Parathyroid adenoma (tissue), 2 donors: Measurements from ENCODE around the gene FYB1.

Source experiments
- H2AFZ ChIP-seq: fragments of 300-600 bp; sonication (generic); one replicate; pipeline ENCODE4 v1.7.0; 2017; ENCODE audit warnings: antibody characterized with exemption, mild to moderate bottlenecking
- H3K27ac ChIP-seq: fragments of 300-600 bp; sonication (generic); one replicate; pipeline ENCODE4 v1.7.0; 2017
- H3K27me3 ChIP-seq: fragments of 300-600 bp; sonication (generic); one replicate; pipeline ENCODE4 v1.7.0; 2017; ENCODE audit warnings: low read length; ENCODE audit not compliant: control insufficient read depth, insufficient read depth
- H3K36me3 ChIP-seq: fragments of 300-600 bp; sonication (generic); one replicate; pipeline ENCODE4 v1.7.0; 2017; ENCODE audit warnings: low read length; ENCODE audit not compliant: control insufficient read depth, insufficient read depth
- H3K4me1 ChIP-seq: fragments of 300-600 bp; sonication (generic); one replicate; pipeline ENCODE4 v1.7.0; 2017; ENCODE audit warnings: control low read depth
- H3K4me2 ChIP-seq: fragments of 300-600 bp; sonication (generic); one replicate; pipeline ENCODE4 v1.7.0; 2017; ENCODE audit warnings: low read length
- H3K4me3 ChIP-seq: fragments of 300-600 bp; sonication (generic); one replicate; pipeline ENCODE4 v1.7.0; 2017; ENCODE audit warnings: low read depth, low read length
- H3K79me2 ChIP-seq: fragments of 300-600 bp; sonication (generic); one replicate; pipeline ENCODE4 v1.7.0; 2017; ENCODE audit warnings: control low read depth
- H3K9ac ChIP-seq: fragments of 300-600 bp; sonication (generic); one replicate; pipeline ENCODE4 v1.7.0; 2017; ENCODE audit warnings: mild to moderate bottlenecking
- H3K9me3 ChIP-seq: fragments of 300-600 bp; sonication (generic); one replicate; pipeline ENCODE4 v1.7.0; 2017; ENCODE audit warnings: low read length; ENCODE audit not compliant: control insufficient read depth
- CTCF ChIP-seq: fragments of 300-600 bp; sonication (generic); IDR thresholded peaks from one replicate; pipeline ENCODE4 v1.7.0; 2017; ENCODE audit warnings: antibody characterized with exemption, mild to moderate bottlenecking
- donor health status: primary hyperparathyroidism.

The FYB1 gene

GRCh38 chr5:39143151-39143860, 76.1 kb downstream of the FYB1 start:
- Histone ChIP-seq H3K27me3 (no peaks in the 10 kb centered on the region), H3K79me2 (no peaks in the 10 kb centered on the region), H3K4me1 (no peaks in the 10 kb centered on the region), H3K27ac (no peak overlapping the region), H3K36me3 (no peaks in the 10 kb centered on the region), H2AFZ (no peak overlapping the region), H3K9ac (no peak overlapping the region), H3K4me2 (no peak overlapping the region), H3K4me3 (no peak overlapping the region), H3K9me3 (no peaks in the 10 kb centered on the region)
- no peak for TF ChIP-seq CTCF

GRCh38 chr5:39140558-39141168, 78.7 kb downstream of the FYB1 start:
- Histone ChIP-seq H3K9ac (no peak overlapping the region), H3K4me2 (no peak overlapping the region), H3K9me3 (no peaks in the 10 kb centered on the region), H3K4me1 (no peaks in the 10 kb centered on the region), H3K27ac (no peak overlapping the region), H3K4me3 (no peak overlapping the region), H3K27me3 (no peaks in the 10 kb centered on the region), H2AFZ (no peak overlapping the region), H3K79me2 (no peaks in the 10 kb centered on the region), H3K36me3 (no peaks in the 10 kb centered on the region)
- TF ChIP-seq CTCF = no peak

- no peak overlapping the region for H3K27ac ChIP-seq
- no peaks in the 10 kb centered on the region for H3K79me2 ChIP-seq
- TF ChIP-seq CTCF = no peak
- H3K4me2 ChIP-seq = no peak overlapping the region
- H2AFZ ChIP-seq = no peak overlapping the region
- no peaks in the 10 kb centered on the region for H3K27me3 ChIP-seq
- no peaks in the 10 kb centered on the region for H3K4me1 ChIP-seq
- no peak overlapping the region for H3K9ac ChIP-seq
- H3K4me3 ChIP-seq = no peak overlapping the region
- H3K9me3 ChIP-seq = no peaks in the 10 kb centered on the region
- H3K36me3 ChIP-seq = no peaks in the 10 kb centered on the region
Observed at GRCh38 chr5:39138892-39139291, 80.5 kb downstream of the FYB1 start.

- no peaks in the 10 kb centered on the region for H3K27me3 ChIP-seq
- no peak overlapping the region for H2AFZ ChIP-seq
- H3K36me3 ChIP-seq = no peaks in the 10 kb centered on the region
- H3K9ac ChIP-seq = no peak overlapping the region
- H3K4me2 ChIP-seq = no peak overlapping the region
- H3K4me3 ChIP-seq = no peak overlapping the region
- H3K9me3 ChIP-seq = no peaks in the 10 kb centered on the region
- TF ChIP-seq CTCF = no peak
- no peak overlapping the region for H3K27ac ChIP-seq
- H3K79me2 ChIP-seq = no peaks in the 10 kb centered on the region
- no peaks in the 10 kb centered on the region for H3K4me1 ChIP-seq
Observed at GRCh38 chr5:39137819-39138451, 81.4 kb downstream of the FYB1 start.
